ENCODE results near the gene OXCT1.

DNA sequence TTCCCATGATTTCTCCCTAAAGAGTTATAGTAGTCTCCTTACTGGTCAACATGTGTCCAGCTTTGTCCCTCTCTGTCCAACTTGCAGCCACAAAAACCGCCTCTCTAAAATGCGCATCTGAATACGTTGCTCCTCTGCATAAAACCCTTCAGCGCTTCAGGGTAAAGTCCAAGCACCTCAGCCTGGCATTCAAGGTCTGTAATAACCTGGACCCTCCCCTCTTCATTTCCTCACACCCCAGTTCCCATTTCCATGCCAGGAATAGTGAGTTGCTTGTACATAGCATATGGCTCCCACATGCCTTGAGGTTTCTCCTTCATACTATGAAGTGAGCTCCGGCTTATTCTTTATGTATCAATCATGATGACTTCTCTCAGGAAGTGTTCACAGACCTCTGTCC is 101.5 kb downstream of the OXCT1 start:
- TF ChIP-seq, protein P1, sequence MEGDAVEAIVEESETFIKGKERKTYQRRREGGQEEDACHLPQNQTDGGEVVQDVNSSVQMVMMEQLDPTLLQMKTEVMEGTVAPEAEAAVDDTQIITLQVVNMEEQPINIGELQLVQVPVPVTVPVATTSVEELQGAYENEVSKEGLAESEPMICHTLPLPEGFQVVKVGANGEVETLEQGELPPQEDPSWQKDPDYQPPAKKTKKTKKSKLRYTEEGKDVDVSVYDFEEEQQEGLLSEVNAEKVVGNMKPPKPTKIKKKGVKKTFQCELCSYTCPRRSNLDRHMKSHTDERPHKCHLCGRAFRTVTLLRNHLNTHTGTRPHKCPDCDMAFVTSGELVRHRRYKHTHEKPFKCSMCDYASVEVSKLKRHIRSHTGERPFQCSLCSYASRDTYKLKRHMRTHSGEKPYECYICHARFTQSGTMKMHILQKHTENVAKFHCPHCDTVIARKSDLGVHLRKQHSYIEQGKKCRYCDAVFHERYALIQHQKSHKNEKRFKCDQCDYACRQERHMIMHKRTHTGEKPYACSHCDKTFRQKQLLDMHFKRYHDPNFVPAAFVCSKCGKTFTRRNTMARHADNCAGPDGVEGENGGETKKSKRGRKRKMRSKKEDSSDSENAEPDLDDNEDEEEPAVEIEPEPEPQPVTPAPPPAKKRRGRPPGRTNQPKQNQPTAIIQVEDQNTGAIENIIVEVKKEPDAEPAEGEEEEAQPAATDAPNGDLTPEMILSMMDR (IDR thresholded peaks at IDR 0.05; ENCODE audit: extremely low read depth in 1 of 2, insufficient read depth in 1 of 2, low read depth in 1 of 2, low read length in 2 of 2): no peak
- TF ChIP-seq EZH2 (IDR thresholded peaks at IDR 0.05; ENCODE audit: borderline replicate concordance, low read depth, low read length, severe bottlenecking) (no peak), MYC (IDR thresholded peaks at IDR 0.05; ENCODE audit: low read depth, low read length) (no peak), POLR2A (IDR thresholded peaks at IDR 0.05; ENCODE audit: low read depth, low read length) (no peak), POLR2AphosphoS5 (IDR thresholded peaks at IDR 0.05; ENCODE audit: insufficient read depth, low read depth, low read length) (no peak)
- TF ChIP-seq, protein P2, sequence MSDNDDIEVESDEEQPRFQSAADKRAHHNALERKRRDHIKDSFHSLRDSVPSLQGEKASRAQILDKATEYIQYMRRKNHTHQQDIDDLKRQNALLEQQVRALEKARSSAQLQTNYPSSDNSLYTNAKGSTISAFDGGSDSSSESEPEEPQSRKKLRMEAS (IDR thresholded peaks at IDR 0.05; ENCODE audit: insufficient read depth, insufficient read length): no peak
